Measurements from ENCODE around the gene ARHGAP23. TPM values are rescaled to one million over a fixed set of nuclear protein-coding genes. Genes with fewer than 3 reads are reported as not detected.
A peak's percentile ranks its signal among the peaks of the same experiment; 100 is the strongest.

ARHGAP23 gene
- total RNA-seq, 1 donor from 2014 or later, result 25.6 TPM

- peaks cover 28 to 45% (median 37%) of the 10 kb centered on the region in 3 donors for H3K4me1 ChIP-seq (ENCODE audit: control insufficient read depth in 3 of 3, insufficient read depth in 3 of 3, low read length in 3 of 3)
- H3K9me3 ChIP-seq (ENCODE audit: control insufficient read depth in 3 of 3, low read length in 3 of 3), result no peaks in the 10 kb centered on the region
- peaks cover 18 to 24% (median 21%) of the 10 kb centered on the region in 3 donors for H3K27me3 ChIP-seq (ENCODE audit: control insufficient read depth in 3 of 3, insufficient read depth in 3 of 3, low read length in 3 of 3)
- H3K27ac ChIP-seq (ENCODE audit: low read depth, low read length), result no peak overlapping the region
- no peak overlapping the region for H3K4me3 ChIP-seq (ENCODE audit: low read length in 3 of 3)
- H3K9ac ChIP-seq (ENCODE audit: low read depth in 1 of 3, low read length in 3 of 3), result peak overlapping the region in 1 of 3 donors; percentile 50
- H3K36me3 ChIP-seq (ENCODE audit: control insufficient read depth in 3 of 3, insufficient read depth in 3 of 3, low read length in 3 of 3), result no peaks in the 10 kb centered on the region
These were observed 8.7 kb upstream of the ARHGAP23 start for GRCh38 chr17:38419508-38419981.

GRCh38 chr17:38420518-38420917 is 7.7 kb upstream of the ARHGAP23 start:
- H3K27me3 ChIP-seq (ENCODE audit: control insufficient read depth in 3 of 3, insufficient read depth in 3 of 3, low read length in 3 of 3), result peaks cover 18 to 24% (median 21%) of the 10 kb centered on the region in 3 donors
- H3K9me3 ChIP-seq (ENCODE audit: control insufficient read depth in 3 of 3, low read length in 3 of 3), result no peaks in the 10 kb centered on the region
- no peak overlapping the region for H3K27ac ChIP-seq (ENCODE audit: low read depth, low read length)
- peaks cover 20 to 45% (median 37%) of the 10 kb centered on the region in 3 donors for H3K4me1 ChIP-seq (ENCODE audit: control insufficient read depth in 3 of 3, insufficient read depth in 3 of 3, low read length in 3 of 3)
- H3K4me3 ChIP-seq (ENCODE audit: low read length in 3 of 3), result no peak overlapping the region
- H3K9ac ChIP-seq (ENCODE audit: low read depth in 1 of 3, low read length in 3 of 3), result peak overlapping the region in 1 of 3 donors; percentile 25
- H3K36me3 ChIP-seq (ENCODE audit: control insufficient read depth in 3 of 3, insufficient read depth in 3 of 3, low read length in 3 of 3), result no peaks in the 10 kb centered on the region

GRCh38 chr17:38421171-38421841 is 7.0 kb upstream of the ARHGAP23 start:
- H3K9ac ChIP-seq (ENCODE audit: low read depth in 1 of 3, low read length in 3 of 3), result peak overlapping the region in 1 of 3 donors; percentile 60

GRCh38 chr17:38421871-38422827 is 6.1 kb upstream of the ARHGAP23 start:
- Histone ChIP-seq H3K4me1 (ENCODE audit: control insufficient read depth in 3 of 3, insufficient read depth in 3 of 3, low read length in 3 of 3) (peaks cover 29 to 57% (median 48%) of the 10 kb centered on the region in 3 donors), H3K9me3 (ENCODE audit: control insufficient read depth in 3 of 3, low read length in 3 of 3) (no peaks in the 10 kb centered on the region), H3K27me3 (ENCODE audit: control insufficient read depth in 3 of 3, insufficient read depth in 3 of 3, low read length in 3 of 3) (peaks cover 18 to 24% (median 21%) of the 10 kb centered on the region in 3 donors), H3K9ac (ENCODE audit: low read depth in 1 of 3, low read length in 3 of 3) (no peak overlapping the region), H3K4me3 (ENCODE audit: low read length in 3 of 3) (no peak overlapping the region), H3K27ac (ENCODE audit: low read depth, low read length) (no peak overlapping the region), H3K36me3 (ENCODE audit: control insufficient read depth in 3 of 3, insufficient read depth in 3 of 3, low read length in 3 of 3) (no peaks in the 10 kb centered on the region)

More at GRCh38 chr17:38421171-38421841, 7.0 kb upstream of the ARHGAP23 start:
- Histone ChIP-seq H3K9me3 (ENCODE audit: control insufficient read depth in 3 of 3, low read length in 3 of 3) (no peaks in the 10 kb centered on the region), H3K36me3 (ENCODE audit: control insufficient read depth in 3 of 3, insufficient read depth in 3 of 3, low read length in 3 of 3) (no peaks in the 10 kb centered on the region), H3K27me3 (ENCODE audit: control insufficient read depth in 3 of 3, insufficient read depth in 3 of 3, low read length in 3 of 3) (peaks cover 18 to 24% (median 21%) of the 10 kb centered on the region in 3 donors), H3K4me3 (ENCODE audit: low read length in 3 of 3) (peak overlapping the region in 1 of 3 donors; percentile 35), H3K4me1 (ENCODE audit: control insufficient read depth in 3 of 3, insufficient read depth in 3 of 3, low read length in 3 of 3) (peaks cover 20 to 49% (median 39%) of the 10 kb centered on the region in 3 donors), H3K27ac (ENCODE audit: low read depth, low read length) (no peak overlapping the region)

DNA sequence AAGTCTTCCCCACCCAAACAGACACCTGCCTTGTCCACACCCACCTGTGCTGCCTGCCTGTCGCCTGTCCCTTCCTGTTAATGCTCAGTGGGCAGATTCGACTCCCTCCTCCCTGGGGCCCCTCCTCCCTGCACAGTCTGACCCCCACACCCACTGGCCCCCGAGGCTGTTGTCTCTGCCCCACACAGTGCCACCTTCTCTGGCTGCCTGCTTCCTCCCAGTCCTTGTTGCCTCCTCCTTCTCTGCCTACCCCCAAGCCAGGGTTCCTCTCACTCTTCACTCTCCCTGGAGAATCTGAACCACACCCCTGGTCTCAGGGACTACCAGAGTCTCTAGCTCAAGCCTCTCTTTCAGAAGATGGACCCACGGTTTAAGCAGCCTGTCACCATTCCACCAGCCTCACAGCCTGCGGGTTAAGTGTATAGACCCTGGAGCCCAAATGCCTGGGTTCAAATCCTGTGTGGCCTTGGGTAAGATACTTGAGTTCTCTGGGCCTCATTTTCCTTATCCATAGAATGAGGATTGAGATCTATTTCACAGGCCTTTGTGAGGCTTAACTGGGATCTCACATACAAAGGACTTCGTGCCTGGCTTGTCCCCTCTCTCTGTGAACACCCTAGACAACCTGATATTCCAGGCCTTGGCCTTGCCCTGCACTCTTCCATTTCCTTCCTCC is 3.8 kb upstream of the ARHGAP23 start:
- Histone ChIP-seq H3K27me3 (ENCODE audit: control insufficient read depth in 3 of 3, insufficient read depth in 3 of 3, low read length in 3 of 3) (peaks cover 6 to 13% (median 8%) of the 10 kb centered on the region in 3 donors), H3K9me3 (ENCODE audit: control insufficient read depth in 3 of 3, low read length in 3 of 3) (no peaks in the 10 kb centered on the region), H3K27ac (ENCODE audit: low read depth, low read length) (peak overlapping the region; percentile 55), H3K4me3 (ENCODE audit: low read length in 3 of 3) (no peak overlapping the region), H3K9ac (ENCODE audit: low read depth in 1 of 3, low read length in 3 of 3) (peak overlapping the region in 1 of 3 donors; percentile 25), H3K4me1 (ENCODE audit: control insufficient read depth in 3 of 3, insufficient read depth in 3 of 3, low read length in 3 of 3) (peaks cover 35 to 64% (median 56%) of the 10 kb centered on the region in 3 donors), H3K36me3 (ENCODE audit: control insufficient read depth in 3 of 3, insufficient read depth in 3 of 3, low read length in 3 of 3) (no peaks in the 10 kb centered on the region)

DNA sequence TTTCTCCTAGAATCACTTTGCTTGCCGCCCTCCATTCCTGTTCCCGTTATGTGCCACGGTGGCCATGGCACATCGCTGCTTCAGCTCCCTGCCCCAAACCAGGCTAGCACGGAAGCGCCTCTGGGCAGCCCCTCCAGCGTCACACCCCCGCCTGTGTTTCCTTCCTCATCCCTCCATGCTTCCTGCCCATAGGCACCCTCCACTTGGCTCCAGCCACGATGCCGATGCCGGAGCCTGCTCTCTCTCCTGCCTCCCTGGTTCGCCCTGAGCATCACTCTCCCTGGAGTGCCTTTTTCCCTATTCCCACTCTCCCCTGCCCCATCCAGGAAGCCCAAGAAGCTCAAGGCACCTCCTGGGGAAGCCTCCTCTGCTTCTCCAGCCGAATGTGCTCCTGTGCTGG is 3.2 kb upstream of the ARHGAP23 start:
- H3K27ac ChIP-seq (ENCODE audit: low read depth, low read length), result peak overlapping the region; percentile 55
- H3K9me3 ChIP-seq (ENCODE audit: control insufficient read depth in 3 of 3, low read length in 3 of 3), result no peaks in the 10 kb centered on the region
- no peak overlapping the region for H3K4me3 ChIP-seq (ENCODE audit: low read length in 3 of 3)
- peaks cover 40 to 65% (median 57%) of the 10 kb centered on the region in 3 donors for H3K4me1 ChIP-seq (ENCODE audit: control insufficient read depth in 3 of 3, insufficient read depth in 3 of 3, low read length in 3 of 3)
- no peaks in the 10 kb centered on the region for H3K36me3 ChIP-seq (ENCODE audit: control insufficient read depth in 3 of 3, insufficient read depth in 3 of 3, low read length in 3 of 3)
- H3K27me3 ChIP-seq (ENCODE audit: control insufficient read depth in 3 of 3, insufficient read depth in 3 of 3, low read length in 3 of 3), result peaks cover 0 to 7% (median 2%) of the 10 kb centered on the region in 3 donors
- H3K9ac ChIP-seq (ENCODE audit: low read depth in 1 of 3, low read length in 3 of 3), result peak overlapping the region in 2 of 3 donors; percentile 25 to 40

- Histone ChIP-seq H3K4me3 (ENCODE audit: low read length in 3 of 3) (no peak overlapping the region), H3K4me1 (ENCODE audit: control insufficient read depth in 3 of 3, insufficient read depth in 3 of 3, low read length in 3 of 3) (peaks cover 46 to 69% (median 61%) of the 10 kb centered on the region in 3 donors), H3K9ac (ENCODE audit: low read depth in 1 of 3, low read length in 3 of 3) (no peak overlapping the region), H3K36me3 (ENCODE audit: control insufficient read depth in 3 of 3, insufficient read depth in 3 of 3, low read length in 3 of 3) (no peaks in the 10 kb centered on the region), H3K27ac (ENCODE audit: low read depth, low read length) (peak overlapping the region; percentile 55), H3K27me3 (ENCODE audit: control insufficient read depth in 3 of 3, insufficient read depth in 3 of 3, low read length in 3 of 3) (peaks cover 0 to 5% (median 0%) of the 10 kb centered on the region in 3 donors), H3K9me3 (ENCODE audit: control insufficient read depth in 3 of 3, low read length in 3 of 3) (no peaks in the 10 kb centered on the region)
These were observed 2.5 kb upstream of the ARHGAP23 start for GRCh38 chr17:38425744-38426143.

DNA sequence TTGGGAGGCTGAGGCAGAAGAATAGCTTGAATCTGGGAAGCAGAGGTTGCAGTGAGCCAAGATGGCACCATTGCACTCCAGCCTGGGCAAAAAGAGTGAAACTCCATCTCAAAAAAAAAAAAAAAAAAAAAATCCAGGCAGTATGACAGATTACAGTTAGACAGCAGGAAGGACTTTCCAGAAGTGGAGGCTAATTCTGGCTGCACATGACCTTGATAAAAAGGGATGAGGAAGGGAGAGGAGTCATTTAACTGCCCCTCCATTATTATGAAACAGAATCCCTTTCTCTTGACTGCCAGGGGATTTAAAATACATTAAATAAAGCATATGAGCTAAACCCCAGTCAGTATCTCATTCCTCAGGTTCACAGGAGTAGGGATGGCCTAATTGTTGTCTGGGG is 1.8 kb upstream of the ARHGAP23 start:
- Histone ChIP-seq H3K4me3 (ENCODE audit: low read length in 3 of 3) (peak overlapping the region in 1 of 3 donors; percentile 83), H3K4me1 (ENCODE audit: control insufficient read depth in 3 of 3, insufficient read depth in 3 of 3, low read length in 3 of 3) (peaks cover 39 to 69% (median 62%) of the 10 kb centered on the region in 3 donors), H3K27me3 (ENCODE audit: control insufficient read depth in 3 of 3, insufficient read depth in 3 of 3, low read length in 3 of 3) (no peaks in the 10 kb centered on the region), H3K36me3 (ENCODE audit: control insufficient read depth in 3 of 3, insufficient read depth in 3 of 3, low read length in 3 of 3) (no peaks in the 10 kb centered on the region), H3K9ac (ENCODE audit: low read depth in 1 of 3, low read length in 3 of 3) (peak overlapping the region; percentile 51 to 90 (median 71)), H3K9me3 (ENCODE audit: control insufficient read depth in 3 of 3, low read length in 3 of 3) (no peaks in the 10 kb centered on the region), H3K27ac (ENCODE audit: low read depth, low read length) (peak overlapping the region; percentile 88)

DNA sequence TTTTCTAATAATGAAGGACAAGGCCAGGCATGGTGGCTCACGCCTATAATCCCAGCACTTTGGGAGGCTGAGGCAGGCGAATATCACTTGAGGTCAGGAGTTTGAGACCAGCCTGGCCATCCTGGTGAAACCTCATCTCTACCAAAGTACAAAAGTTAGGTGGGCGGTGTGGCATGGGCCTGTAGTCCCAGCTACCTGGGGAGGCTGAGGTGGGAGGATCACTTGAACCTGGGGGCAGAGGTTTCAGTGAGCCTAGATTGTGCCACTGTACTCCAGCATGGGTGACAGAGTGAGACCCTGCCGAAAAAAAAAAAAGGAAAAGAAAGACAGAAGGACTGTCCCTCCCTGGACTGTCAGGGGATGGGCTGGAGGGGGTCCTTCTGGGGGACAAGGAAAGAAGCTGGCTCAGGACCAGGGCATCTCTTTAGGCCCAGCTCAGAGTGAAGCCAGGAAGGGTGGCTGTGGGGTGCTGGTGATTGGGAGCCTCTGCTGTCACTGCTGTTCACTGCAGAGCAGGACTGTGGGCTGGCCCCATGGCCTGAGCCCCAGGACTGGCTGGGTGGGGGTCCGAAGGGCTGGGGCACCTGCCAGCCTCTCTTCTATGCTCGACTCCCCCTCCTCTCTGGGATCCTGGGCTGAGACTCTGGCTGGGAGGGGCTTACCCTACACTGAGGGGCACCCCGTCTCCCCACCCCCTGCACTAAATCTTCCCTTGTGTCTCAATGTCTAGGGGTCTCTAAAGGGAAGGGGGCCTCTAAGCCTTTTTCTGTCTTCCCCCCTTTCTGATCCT is 909 bp upstream of the ARHGAP23 start:
- H3K9me3 ChIP-seq (ENCODE audit: control insufficient read depth in 3 of 3, low read length in 3 of 3), result no peaks in the 10 kb centered on the region
- peak overlapping the region; percentile 71 to 83 (median 79) for H3K4me3 ChIP-seq (ENCODE audit: low read length in 3 of 3)
- H3K4me1 ChIP-seq (ENCODE audit: control insufficient read depth in 3 of 3, insufficient read depth in 3 of 3, low read length in 3 of 3), result peaks cover 36 to 64% (median 63%) of the 10 kb centered on the region in 3 donors
- peak overlapping the region; percentile 71 to 90 (median 87) for H3K9ac ChIP-seq (ENCODE audit: low read depth in 1 of 3, low read length in 3 of 3)
- H3K27me3 ChIP-seq (ENCODE audit: control insufficient read depth in 3 of 3, insufficient read depth in 3 of 3, low read length in 3 of 3), result no peaks in the 10 kb centered on the region
- no peaks in the 10 kb centered on the region for H3K36me3 ChIP-seq (ENCODE audit: control insufficient read depth in 3 of 3, insufficient read depth in 3 of 3, low read length in 3 of 3)
- H3K27ac ChIP-seq (ENCODE audit: low read depth, low read length), result peak overlapping the region; percentile 88
